Vagina (tissue), 2 donors: ENCODE results near the gene NTM.

Experiments
- POLR2AphosphoS5 ChIP-seq, 2 donors: sonication (generic); formaldehyde crosslinking; IDR thresholded peaks; one replicate each; pipeline ENCODE4 v1.9.0; 2017; ENCODE audit warnings: antibody characterized with exemption in 2 of 2, mild to moderate bottlenecking in 2 of 2, low read depth in 1 of 2; ENCODE audit not compliant: insufficient read depth in 1 of 2
- TF ChIP-seq, protein P1 (sequence below), 3 experiments: fragments of 450-650 bp in 2 of 3; fragments of 200-600 bp in 1 of 3; sonication (generic) in 1 of 3; IDR thresholded peaks; one replicate each; pipeline ENCODE4 v1.5.1; 2017 to 2019; ENCODE audit warnings: antibody characterized with exemption in 3 of 3, mild to moderate bottlenecking in 2 of 3, moderate library complexity in 2 of 3

DNA sequence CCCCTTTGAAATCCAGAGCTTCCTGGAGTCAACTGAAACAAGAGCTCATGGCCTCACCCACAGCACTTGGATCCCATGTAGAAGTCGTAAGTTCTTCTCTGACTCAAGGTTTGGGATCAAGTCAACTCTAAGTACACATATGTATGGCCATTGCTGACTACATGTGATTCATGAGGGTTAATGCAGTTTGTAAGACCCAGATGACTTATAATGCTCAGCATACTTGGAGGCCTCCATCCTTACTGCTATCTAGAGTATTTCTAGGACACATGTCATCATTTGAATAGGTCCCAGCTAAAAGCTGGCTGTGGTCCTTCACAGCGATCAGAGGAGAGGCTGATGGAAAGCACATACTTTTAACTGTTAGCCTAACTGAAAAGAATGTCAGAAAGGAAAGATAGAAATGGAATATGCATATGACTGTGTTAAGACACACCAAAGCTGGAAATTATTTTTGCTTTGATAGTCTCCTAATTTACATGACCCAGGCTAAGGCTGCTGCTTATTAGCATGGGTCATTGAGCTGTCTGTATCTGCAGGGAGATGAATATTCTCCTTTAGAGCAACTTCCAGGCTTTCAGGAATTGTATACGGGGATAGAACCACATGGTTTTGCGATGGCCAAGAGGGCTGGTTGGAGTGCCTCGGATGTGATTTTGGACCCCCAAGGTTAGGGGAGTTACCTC is 76.3 kb downstream of the NTM start:
- TF ChIP-seq, protein P1, sequence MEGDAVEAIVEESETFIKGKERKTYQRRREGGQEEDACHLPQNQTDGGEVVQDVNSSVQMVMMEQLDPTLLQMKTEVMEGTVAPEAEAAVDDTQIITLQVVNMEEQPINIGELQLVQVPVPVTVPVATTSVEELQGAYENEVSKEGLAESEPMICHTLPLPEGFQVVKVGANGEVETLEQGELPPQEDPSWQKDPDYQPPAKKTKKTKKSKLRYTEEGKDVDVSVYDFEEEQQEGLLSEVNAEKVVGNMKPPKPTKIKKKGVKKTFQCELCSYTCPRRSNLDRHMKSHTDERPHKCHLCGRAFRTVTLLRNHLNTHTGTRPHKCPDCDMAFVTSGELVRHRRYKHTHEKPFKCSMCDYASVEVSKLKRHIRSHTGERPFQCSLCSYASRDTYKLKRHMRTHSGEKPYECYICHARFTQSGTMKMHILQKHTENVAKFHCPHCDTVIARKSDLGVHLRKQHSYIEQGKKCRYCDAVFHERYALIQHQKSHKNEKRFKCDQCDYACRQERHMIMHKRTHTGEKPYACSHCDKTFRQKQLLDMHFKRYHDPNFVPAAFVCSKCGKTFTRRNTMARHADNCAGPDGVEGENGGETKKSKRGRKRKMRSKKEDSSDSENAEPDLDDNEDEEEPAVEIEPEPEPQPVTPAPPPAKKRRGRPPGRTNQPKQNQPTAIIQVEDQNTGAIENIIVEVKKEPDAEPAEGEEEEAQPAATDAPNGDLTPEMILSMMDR (IDR thresholded peaks at IDR 0.05), result no peak
- TF ChIP-seq POLR2AphosphoS5 (IDR thresholded peaks at IDR 0.05; ENCODE audit: insufficient read depth in 1 of 2, low read depth in 1 of 2), result no peak
